HG03439 (cell line): ENCODE measurements around the gene PLEKHG3.

ENCODE experiments used
- ATAC-seq: cut with Tn5 transposase; IDR thresholded peaks from one replicate; pipeline ENCODE4 v1.9.1; 2021; ENCODE audit warnings: mild to moderate bottlenecking, moderate library complexity; ENCODE audit not compliant: unreplicated experiment

The PLEKHG3 gene

GRCh38 chr14:64725261-64725815 is 21.1 kb downstream of the PLEKHG3 start:
- ATAC-seq = no peak

- no peak for ATAC-seq
Measured at GRCh38 chr14:64725879-64726584, 21.8 kb downstream of the PLEKHG3 start.

DNA sequence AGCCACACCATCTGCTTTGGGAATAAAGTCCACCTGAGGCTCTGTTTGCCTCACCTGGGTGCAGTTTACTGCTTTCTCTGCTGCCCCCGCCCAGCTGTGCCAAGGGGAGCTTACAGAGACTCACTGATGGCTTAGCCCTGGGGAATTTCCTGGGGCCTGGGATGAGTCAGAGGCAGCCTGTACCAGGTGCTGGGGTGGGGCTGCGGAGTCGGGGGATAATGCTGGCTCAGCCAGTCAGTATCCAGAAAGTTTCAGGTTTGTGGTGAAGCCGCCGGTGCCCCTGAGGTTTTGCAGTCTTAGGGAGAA is 22.3 kb downstream of the PLEKHG3 start:
- no peak for ATAC-seq

DNA sequence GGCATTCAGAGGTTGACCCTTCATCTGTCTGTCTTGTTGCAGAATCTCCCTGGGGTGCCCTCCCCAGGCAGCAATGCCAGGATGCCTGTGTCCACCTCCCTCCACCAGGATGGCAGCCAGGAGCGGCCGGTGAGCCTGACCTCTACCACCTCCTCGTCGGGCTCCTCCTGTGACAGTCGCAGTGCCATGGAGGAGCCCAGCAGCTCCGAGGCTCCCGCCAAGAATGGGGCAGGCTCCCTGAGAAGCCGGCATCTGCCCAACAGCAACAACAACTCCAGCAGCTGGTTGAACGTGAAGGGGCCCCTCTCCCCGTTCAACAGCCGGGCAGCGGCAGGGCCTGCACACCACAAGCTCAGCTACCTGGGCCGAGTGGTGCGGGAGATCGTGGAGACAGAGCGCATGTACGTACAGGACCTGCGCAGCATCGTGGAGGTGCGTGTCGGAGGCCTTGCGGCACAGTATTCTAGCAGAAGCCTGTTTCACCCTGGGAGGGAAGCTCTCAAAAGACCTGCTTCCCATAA is 23.4 kb downstream of the PLEKHG3 start:
- no peak for ATAC-seq

- ATAC-seq = no peak
Measured at GRCh38 chr14:64728106-64728505, 23.9 kb downstream of the PLEKHG3 start.

DNA sequence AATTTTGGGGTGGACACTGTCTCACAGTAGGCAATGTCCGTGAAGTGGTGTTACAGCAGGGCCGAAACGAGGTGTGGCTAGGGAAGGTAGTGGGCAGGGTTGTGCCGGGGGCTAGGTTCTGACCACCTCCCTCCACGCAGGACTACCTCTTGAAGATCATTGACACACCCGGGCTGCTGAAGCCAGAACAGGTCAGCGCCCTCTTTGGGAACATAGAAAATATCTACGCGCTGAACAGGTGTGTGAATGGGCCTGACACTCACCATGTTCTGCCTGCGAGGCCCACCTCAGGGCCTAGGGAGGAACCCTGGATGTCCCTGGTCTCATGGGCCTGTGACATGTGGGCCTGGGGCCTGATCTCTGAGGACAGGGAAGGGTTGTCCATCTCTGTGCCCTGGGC is 24.6 kb downstream of the PLEKHG3 start:
- no peak for ATAC-seq

- ATAC-seq = no peak
Measured at GRCh38 chr14:64729386-64730060, 25.3 kb downstream of the PLEKHG3 start.

GRCh38 chr14:64730061-64730440 is 25.8 kb downstream of the PLEKHG3 start:
- ATAC-seq = no peak

DNA sequence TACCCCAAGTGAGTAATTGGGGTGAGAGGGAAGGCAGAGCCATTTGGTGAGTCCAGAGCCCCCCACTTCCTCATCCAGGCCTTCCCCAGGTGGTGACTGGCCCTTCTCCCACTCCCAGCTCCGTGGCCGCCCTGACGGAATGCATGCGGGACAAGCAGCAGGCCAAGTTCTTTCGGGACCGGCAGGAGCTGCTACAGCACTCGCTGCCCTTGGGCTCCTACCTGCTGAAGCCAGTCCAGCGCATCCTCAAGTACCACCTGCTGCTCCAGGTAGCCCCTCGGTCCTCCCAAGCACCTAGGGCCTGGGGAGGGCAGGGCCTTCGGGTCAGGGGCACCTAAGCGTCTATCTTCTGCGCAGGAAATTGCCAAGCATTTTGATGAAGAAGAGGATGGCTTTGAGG is 26.5 kb downstream of the PLEKHG3 start:
- no peak for ATAC-seq

DNA sequence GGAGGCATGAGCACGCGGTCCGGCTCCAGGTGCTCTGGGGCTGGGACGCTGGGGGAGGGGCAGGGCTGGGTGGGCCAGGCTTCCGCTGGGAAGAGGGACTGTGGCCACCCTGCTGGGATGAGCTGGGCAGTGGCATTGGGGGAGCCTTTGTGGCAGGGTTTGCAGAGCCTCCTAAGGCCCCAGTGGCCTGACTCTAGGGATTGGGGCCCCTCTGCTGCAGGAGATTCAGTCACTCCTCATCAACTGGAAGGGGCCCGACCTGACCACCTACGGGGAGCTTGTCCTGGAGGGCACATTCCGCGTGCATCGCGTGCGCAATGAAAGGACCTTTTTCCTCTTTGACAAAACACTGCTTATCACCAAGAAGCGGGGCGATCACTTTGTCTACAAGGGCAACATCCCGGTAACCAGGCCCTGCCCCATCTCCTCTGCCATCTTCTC is 26.9 kb downstream of the PLEKHG3 start:
- no peak for ATAC-seq

DNA sequence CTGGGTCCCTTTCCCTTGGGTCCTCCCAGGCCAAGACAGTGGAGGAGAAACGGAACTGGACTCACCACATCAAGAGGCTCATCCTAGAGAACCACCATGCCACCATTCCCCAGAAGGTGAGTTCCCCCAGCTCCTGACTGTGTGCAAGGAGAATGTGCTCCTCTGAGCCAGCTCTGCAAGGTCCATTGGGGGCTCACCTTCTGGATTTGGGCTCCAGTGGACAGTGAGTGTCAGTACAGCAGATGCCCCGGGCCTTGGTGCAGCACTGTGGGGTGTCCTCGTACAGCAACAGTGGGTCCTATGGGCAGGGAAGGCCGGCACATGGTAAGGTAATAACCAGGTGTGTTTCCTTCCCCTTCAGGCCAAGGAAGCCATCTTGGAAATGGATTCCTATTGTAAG is 27.8 kb downstream of the PLEKHG3 start:
- no peak for ATAC-seq

GRCh38 chr14:64732536-64733120 is 28.4 kb downstream of the PLEKHG3 start:
- ATAC-seq = no peak

DNA sequence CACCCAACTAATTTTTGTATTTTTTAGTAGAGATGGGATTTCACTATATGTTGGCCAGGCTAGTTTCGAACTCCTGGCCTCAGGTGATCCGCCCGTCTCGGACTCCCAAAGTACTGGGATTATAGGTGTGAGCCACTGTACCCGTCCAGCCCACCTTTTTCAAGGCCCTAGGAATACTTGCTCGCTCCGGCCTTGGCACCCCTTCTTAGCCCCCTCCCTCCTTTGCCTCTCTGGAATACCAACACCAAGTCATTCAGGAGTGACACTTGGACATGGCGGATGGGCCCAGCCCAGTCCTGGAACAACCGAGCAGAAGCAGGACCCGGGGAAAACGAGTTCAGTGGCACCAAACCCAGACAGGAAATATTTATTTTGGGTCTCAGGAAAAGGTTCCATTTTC is 29.1 kb downstream of the PLEKHG3 start:
- no peak for ATAC-seq

- no peak for ATAC-seq
Measured at GRCh38 chr14:64733899-64734298, 29.7 kb downstream of the PLEKHG3 start.

DNA sequence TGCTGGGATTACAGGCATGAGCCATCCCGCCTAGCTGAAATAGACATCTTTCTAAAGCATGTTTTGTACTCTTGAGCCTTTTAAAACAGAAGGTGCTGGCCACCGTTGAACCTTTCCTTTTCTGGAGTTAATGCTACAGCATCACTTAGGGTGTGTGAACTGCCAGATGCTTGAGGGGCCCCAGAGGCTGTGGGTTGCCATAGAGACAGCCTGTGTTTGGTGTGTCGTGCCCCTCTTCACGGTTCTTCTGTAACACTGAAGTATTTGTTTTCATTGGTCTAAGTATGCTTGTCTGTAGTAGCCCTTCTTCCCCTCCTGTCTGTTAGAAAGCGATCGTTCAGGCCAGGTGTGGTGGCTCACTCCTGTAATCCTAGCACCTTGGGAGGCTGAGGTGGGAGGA is 30.8 kb downstream of the PLEKHG3 start:
- ATAC-seq = no peak

GRCh38 chr14:64736271-64737169 is 32.3 kb downstream of the PLEKHG3 start:
- ATAC-seq = no peak

GRCh38 chr14:64737391-64738280 is 33.4 kb downstream of the PLEKHG3 start:
- no peak for ATAC-seq

GRCh38 chr14:64738281-64738804 is 34.1 kb downstream of the PLEKHG3 start:
- no peak for ATAC-seq

- no peak for ATAC-seq
Measured at GRCh38 chr14:64741200-64741599, 37.0 kb downstream of the PLEKHG3 start.

GRCh38 chr14:64741961-64742360 is 37.7 kb downstream of the PLEKHG3 start:
- ATAC-seq = no peak
